Measurements from ENCODE around the gene CFAP68. TPM values are rescaled to one million over a fixed set of nuclear protein-coding genes. Genes with fewer than 3 reads are reported as not detected.

Gene CFAP68
- total RNA-seq, 1 experiment from 2014 or later = 23.4 TPM

- Mint-ChIP-seq H3K27ac (no peak overlapping the region), H3K4me1 (peaks cover 15 to 24% of the 10 kb centered on the region in 2 experiments), H3K27me3 (ENCODE audit: low read depth) (no peaks in the 10 kb centered on the region), H3K36me3 (ENCODE audit: insufficient read depth in 1 of 3, low read depth in 3 of 3) (no peaks in the 10 kb centered on the region), H3K4me3 (no peak overlapping the region), H3K9me3 (no peaks in the 10 kb centered on the region)
- no peaks in the 10 kb centered on the region for H3K27me3 ChIP-seq (ENCODE audit: insufficient read depth, low read length)
- H3K27ac ChIP-seq (ENCODE audit: insufficient read length, low read depth, low read length) = no peak overlapping the region
- no peaks in the 10 kb centered on the region for H4K20me1 ChIP-seq (ENCODE audit: control insufficient read depth, insufficient read depth, insufficient read length)
- no peak overlapping the region for H4K8ac ChIP-seq (replicated peaks; ENCODE audit: insufficient read length, low read depth, low read length)
- no peak overlapping the region for H3K4me2 ChIP-seq (ENCODE audit: insufficient read depth, insufficient read length, low read length)
- no peak overlapping the region for H3K18ac ChIP-seq (ENCODE audit: insufficient read length, low read depth, low read length)
- no peak for TF ChIP-seq CTCF (conservative IDR thresholded peaks at IDR 0.05)
- H2BK12ac ChIP-seq (ENCODE audit: insufficient read length, low read depth, low read length) = no peak overlapping the region
- H3K23ac ChIP-seq (ENCODE audit: insufficient read length, low read depth, low read length) = no peak overlapping the region
- no peak overlapping the region for H4K5ac ChIP-seq (ENCODE audit: insufficient read length, low read depth, low read length)
- no peak overlapping the region for H3K14ac ChIP-seq (ENCODE audit: insufficient read depth, low read length)
- peaks cover 3% of the 10 kb centered on the region; the same call in 1 of the 2 replicates for H3K4me1 ChIP-seq (ENCODE audit: insufficient read depth, low read length)
- no peak overlapping the region for H2BK5ac ChIP-seq (ENCODE audit: insufficient read length, low read length)
- no peaks in the 10 kb centered on the region for H3K79me1 ChIP-seq (ENCODE audit: insufficient read depth, low read depth, low read length, poor library complexity, severe bottlenecking)
- H3K9me3 ChIP-seq (ENCODE audit: control insufficient read depth, low read depth, low read length) = no peaks in the 10 kb centered on the region
- no peak overlapping the region for H4K91ac ChIP-seq (ENCODE audit: insufficient read length, low read depth, low read length)
- H2BK15ac ChIP-seq (ENCODE audit: low read depth, low read length) = no peak overlapping the region
- no peak overlapping the region for H3T11ph ChIP-seq (ENCODE audit: low read length)
- no peak overlapping the region for H3K56ac ChIP-seq (ENCODE audit: insufficient read length, low read depth, low read length)
- no peaks in the 10 kb centered on the region for H3K79me2 ChIP-seq (ENCODE audit: insufficient read depth, low read length)
- peaks cover 5% of the 10 kb centered on the region for H3K23me2 ChIP-seq (ENCODE audit: insufficient read length, low read depth, low read length, poor library complexity, severe bottlenecking)
- no CpG with 5 or more reads among the region's 4 CpGs for WGBS (ENCODE audit: extremely low coverage, insufficient read length, low lambda C conversion rate)
- no peak overlapping the region for H2BK120ac ChIP-seq (ENCODE audit: low read depth, low read length, poor library complexity, severe bottlenecking)
- H3K4ac ChIP-seq (ENCODE audit: low read depth, low read length) = no peak overlapping the region
- no peak overlapping the region for H2AFZ ChIP-seq (ENCODE audit: low read length)
- no peak overlapping the region for H3K9ac ChIP-seq (ENCODE audit: extremely low read depth, insufficient read length, low read length)
- no peak for DNase-seq
- H2BK20ac ChIP-seq (ENCODE audit: low read depth, low read length, poor library complexity, severe bottlenecking) = no peak overlapping the region
- no peak overlapping the region for H2AK5ac ChIP-seq (ENCODE audit: insufficient read length, low read length)
Measured at GRCh38 chr11:111930472-111930871, 51.1 kb downstream of the CFAP68 start.

Measured in H9 (cell line).